Measurements from ENCODE around the gene B9D1.

DNA sequence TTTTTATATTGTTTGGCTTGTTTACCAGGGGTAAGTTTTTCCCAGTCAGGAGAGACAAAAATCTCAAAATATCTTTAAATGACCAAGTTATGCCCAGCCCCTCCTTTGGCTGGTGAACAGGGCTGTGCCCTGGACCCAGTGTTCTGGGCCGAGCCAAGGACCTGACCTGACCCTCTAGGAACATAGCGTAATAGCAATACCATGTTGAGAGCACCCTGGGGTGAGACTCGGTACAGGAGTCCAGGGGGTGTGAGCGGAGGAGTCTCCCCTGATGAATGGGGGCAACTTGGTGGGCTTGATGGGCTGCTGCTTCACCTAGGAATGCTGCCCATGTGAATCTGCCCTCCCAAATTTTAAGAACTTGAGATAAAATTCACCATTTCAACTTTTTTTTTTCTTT lies 47.4 kb downstream of the B9D1 start:
- no peak for TF ChIP-seq POLR2A (IDR thresholded peaks at IDR 0.05)
- TF ChIP-seq, protein P1, sequence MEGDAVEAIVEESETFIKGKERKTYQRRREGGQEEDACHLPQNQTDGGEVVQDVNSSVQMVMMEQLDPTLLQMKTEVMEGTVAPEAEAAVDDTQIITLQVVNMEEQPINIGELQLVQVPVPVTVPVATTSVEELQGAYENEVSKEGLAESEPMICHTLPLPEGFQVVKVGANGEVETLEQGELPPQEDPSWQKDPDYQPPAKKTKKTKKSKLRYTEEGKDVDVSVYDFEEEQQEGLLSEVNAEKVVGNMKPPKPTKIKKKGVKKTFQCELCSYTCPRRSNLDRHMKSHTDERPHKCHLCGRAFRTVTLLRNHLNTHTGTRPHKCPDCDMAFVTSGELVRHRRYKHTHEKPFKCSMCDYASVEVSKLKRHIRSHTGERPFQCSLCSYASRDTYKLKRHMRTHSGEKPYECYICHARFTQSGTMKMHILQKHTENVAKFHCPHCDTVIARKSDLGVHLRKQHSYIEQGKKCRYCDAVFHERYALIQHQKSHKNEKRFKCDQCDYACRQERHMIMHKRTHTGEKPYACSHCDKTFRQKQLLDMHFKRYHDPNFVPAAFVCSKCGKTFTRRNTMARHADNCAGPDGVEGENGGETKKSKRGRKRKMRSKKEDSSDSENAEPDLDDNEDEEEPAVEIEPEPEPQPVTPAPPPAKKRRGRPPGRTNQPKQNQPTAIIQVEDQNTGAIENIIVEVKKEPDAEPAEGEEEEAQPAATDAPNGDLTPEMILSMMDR (IDR thresholded peaks at IDR 0.05), result no peak

All from heart left ventricle (tissue), 13 donors.